OCI-LY7 (cell line): ENCODE data around the gene FLRT1. TPM values are rescaled to one million over a fixed set of nuclear protein-coding genes. Genes with fewer than 3 reads are reported as not detected.

Experiments
- BruUV-seq: library from RNA; stranded (reverse); fragments of 400-500 nt; replicated peaks from 2 replicates; lab custom pipeline; 2021; lab: Mats Ljungman, UMichigan
- CTCF ChIA-PET: fragments of 300-600 bp; sonication (Branson Sonifier 250); formaldehyde crosslinking; loops from one replicate; lab custom pipeline; 2022; ENCODE audit warnings: antibody characterized with exemption; ENCODE audit not compliant: unreplicated experiment; lab: Charles Lee
- POLR2A ChIA-PET: fragments of 300-600 bp; sonication (Branson Sonifier 250); formaldehyde crosslinking; loops from one replicate; lab custom pipeline; 2022; ENCODE audit warnings: antibody characterized with exemption; lab: Charles Lee
- DNase-seq: peaks from one replicate; pipeline ENCODE4 v3.0.0-alpha.2; 2015; ENCODE audit warnings: low spot score
- H2AFZ ChIP-seq: fragments of 200-600 bp; sonication (generic), shearing (Covaris generic); 2 replicates; pipeline ENCODE4 v1.6.1; 2014; ENCODE audit warnings: mild to moderate bottlenecking, antibody characterized with exemption, low read length, moderate library complexity
- H3K27ac ChIP-seq: fragments of 200-600 bp; sonication (generic); 2 replicates; pipeline ENCODE4 v1.5.1; 2014; ENCODE audit warnings: mixed run types, low read depth, mild to moderate bottlenecking, moderate library complexity, low read length, inconsistent platforms; ENCODE audit not compliant: poor library complexity, severe bottlenecking
- H3K36me3 ChIP-seq: fragments of 200-600 bp; sonication (generic); 2 replicates; pipeline ENCODE4 v1.6.1; 2014; ENCODE audit warnings: mild to moderate bottlenecking, antibody characterized with exemption, low read length, moderate library complexity, mixed read lengths; ENCODE audit not compliant: insufficient read depth
- H3K4me1 ChIP-seq: fragments of 200-600 bp; sonication (generic); 2 replicates; pipeline ENCODE4 v1.5.1; 2014; ENCODE audit warnings: mild to moderate bottlenecking, low read length; ENCODE audit not compliant: insufficient read depth, poor library complexity, severe bottlenecking
- H3K4me2 ChIP-seq: fragments of 200-600 bp; sonication (generic); 2 replicates; pipeline ENCODE4 v1.6.1; 2014; ENCODE audit warnings: mild to moderate bottlenecking, low read length
- H3K4me3 ChIP-seq: fragments of 200-600 bp; sonication (generic); 2 replicates; pipeline ENCODE4 v1.5.1; 2014; ENCODE audit warnings: mild to moderate bottlenecking, low read depth, low read length; ENCODE audit not compliant: poor library complexity, severe bottlenecking
- H3K79me2 ChIP-seq: fragments of 200-600 bp; sonication (generic); 2 replicates; pipeline ENCODE4 v1.6.1; 2016; ENCODE audit warnings: low read depth, mild to moderate bottlenecking, low read length, moderate library complexity, mixed read lengths; ENCODE audit not compliant: insufficient read depth
- H3K9me2 ChIP-seq: fragments of 200-600 bp; sonication (generic); 2 replicates; pipeline ENCODE4 v1.6.1; 2016; ENCODE audit warnings: mild to moderate bottlenecking, low read length, mixed read lengths; ENCODE audit not compliant: insufficient read depth
- H3K9me3 ChIP-seq: fragments of 200-600 bp; sonication (generic); 2 replicates; pipeline ENCODE4 v1.6.1; 2014; ENCODE audit warnings: mild to moderate bottlenecking, mixed run types, low read length, mixed read lengths
- H4K20me1 ChIP-seq: fragments of 200-600 bp; sonication (generic); 2 replicates; pipeline ENCODE4 v1.6.1; 2014; ENCODE audit warnings: mild to moderate bottlenecking, antibody characterized with exemption, low read length, moderate library complexity, mixed read lengths; ENCODE audit not compliant: insufficient read depth
- EZH2phosphoT487 ChIP-seq: fragments of 200-600 bp; sonication (generic); IDR thresholded peaks from 2 replicates; pipeline ENCODE4 v1.6.1; 2018; ENCODE audit warnings: low read depth, borderline replicate concordance, mild to moderate bottlenecking, mixed run types, antibody characterized with exemption, low read length, moderate library complexity, mixed read lengths
- intact Hi-C: fragments of 100-400 bp; cut with micrococcal nuclease; formaldehyde crosslinking; loops from one replicate; pipeline ENCODE4 v1.10.0; 2022; ENCODE audit not compliant: unreplicated experiment
- total RNA-seq, 2 experiments: library from RNA; depleted of rRNA in 1 of 2; stranded (reverse); fragments of >200 nt in 1 of 2; shearing (Covaris generic) in 1 of 2; gene quantifications; 2 replicates each; pipeline ENCODE4 v1.2.3, GENCODE V29; 2014 to 2022
- TF ChIP-seq, protein P1 (sequence below): fragments of 200-600 bp; sonication (generic); conservative IDR thresholded peaks from 2 replicates; pipeline ENCODE4 v1.5.1; 2014; ENCODE audit warnings: mild to moderate bottlenecking, antibody characterized with exemption, low read length, moderate library complexity, mixed read lengths

FLRT1 gene
- total RNA-seq, 2 experiments from 2014 or later, result not detected

DNA sequence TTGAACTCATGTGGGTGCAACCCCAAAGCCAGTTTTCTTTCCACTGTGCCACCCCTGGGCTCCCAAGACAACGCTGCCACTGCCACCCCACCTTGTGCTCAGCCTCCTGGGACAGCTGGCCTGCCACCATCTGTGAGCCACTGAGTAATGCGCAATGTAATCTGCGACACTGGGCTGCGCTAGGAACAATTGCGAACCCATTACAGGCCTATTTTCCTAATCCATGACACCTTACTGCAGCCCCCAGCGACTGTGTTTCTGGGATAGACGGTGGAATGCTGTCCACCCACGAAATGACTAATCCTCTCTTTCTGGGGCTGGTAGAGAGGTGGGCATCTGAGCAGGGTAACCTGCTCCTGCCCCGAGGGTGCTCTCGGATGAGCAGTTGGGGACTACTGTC is 22.2 kb downstream of the FLRT1 start:
- no peak overlapping the region for H3K27ac ChIP-seq
- H3K79me2 ChIP-seq, result no peaks in the 10 kb centered on the region
- POLR2A ChIA-PET, result no interaction called here
- BruUV-seq, result no TSS peak
- H4K20me1 ChIP-seq, result no peaks in the 10 kb centered on the region
- no peak for DNase-seq
- H3K4me3 ChIP-seq, result no peak overlapping the region
- no peak for TF ChIP-seq EZH2phosphoT487
- TF ChIP-seq, protein P1, sequence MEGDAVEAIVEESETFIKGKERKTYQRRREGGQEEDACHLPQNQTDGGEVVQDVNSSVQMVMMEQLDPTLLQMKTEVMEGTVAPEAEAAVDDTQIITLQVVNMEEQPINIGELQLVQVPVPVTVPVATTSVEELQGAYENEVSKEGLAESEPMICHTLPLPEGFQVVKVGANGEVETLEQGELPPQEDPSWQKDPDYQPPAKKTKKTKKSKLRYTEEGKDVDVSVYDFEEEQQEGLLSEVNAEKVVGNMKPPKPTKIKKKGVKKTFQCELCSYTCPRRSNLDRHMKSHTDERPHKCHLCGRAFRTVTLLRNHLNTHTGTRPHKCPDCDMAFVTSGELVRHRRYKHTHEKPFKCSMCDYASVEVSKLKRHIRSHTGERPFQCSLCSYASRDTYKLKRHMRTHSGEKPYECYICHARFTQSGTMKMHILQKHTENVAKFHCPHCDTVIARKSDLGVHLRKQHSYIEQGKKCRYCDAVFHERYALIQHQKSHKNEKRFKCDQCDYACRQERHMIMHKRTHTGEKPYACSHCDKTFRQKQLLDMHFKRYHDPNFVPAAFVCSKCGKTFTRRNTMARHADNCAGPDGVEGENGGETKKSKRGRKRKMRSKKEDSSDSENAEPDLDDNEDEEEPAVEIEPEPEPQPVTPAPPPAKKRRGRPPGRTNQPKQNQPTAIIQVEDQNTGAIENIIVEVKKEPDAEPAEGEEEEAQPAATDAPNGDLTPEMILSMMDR, result no peak
- H2AFZ ChIP-seq, result no peak overlapping the region
- H3K36me3 ChIP-seq, result no peaks in the 10 kb centered on the region
- H3K9me2 ChIP-seq, result no peaks in the 10 kb centered on the region
- H3K9me3 ChIP-seq, result no peaks in the 10 kb centered on the region
- peaks cover 9% of the 10 kb centered on the region for H3K4me1 ChIP-seq
- CTCF ChIA-PET, result no interaction called here
- H3K4me2 ChIP-seq, result no peak overlapping the region
- intact Hi-C loops, result no loop called here

DNA sequence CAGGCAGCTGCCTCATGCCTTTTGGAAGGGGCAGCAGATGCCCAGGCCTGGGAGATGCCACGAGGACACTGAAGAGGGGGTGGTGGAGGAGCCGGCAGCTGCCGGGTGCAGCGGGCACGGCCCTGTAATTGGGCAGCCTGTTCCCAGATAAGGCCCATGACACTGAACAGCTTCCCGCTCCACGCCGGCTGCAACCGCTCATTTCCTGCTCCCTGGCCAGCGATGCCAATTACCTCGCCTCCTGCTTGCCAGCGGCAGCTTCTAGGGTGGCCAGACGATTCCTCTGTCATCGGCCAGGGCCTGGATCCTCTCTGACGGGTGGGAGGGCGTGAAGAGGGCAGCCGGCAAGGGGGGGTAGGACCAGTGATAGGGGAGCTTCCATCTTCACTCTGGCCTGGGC is 22.8 kb downstream of the FLRT1 start:
- BruUV-seq, result no TSS peak
- no peak for DNase-seq
- Histone ChIP-seq H3K4me3 (no peak overlapping the region), H3K9me2 (no peaks in the 10 kb centered on the region), H3K36me3 (no peaks in the 10 kb centered on the region), H3K9me3 (no peaks in the 10 kb centered on the region), H3K4me1 (peaks cover 9% of the 10 kb centered on the region), H3K27ac (no peak overlapping the region), H3K4me2 (no peak overlapping the region), H2AFZ (no peak overlapping the region), H3K79me2 (no peaks in the 10 kb centered on the region), H4K20me1 (no peaks in the 10 kb centered on the region)
- intact Hi-C loops, result no loop called here
- TF ChIP-seq EZH2phosphoT487, result no peak
- TF ChIP-seq, protein P1, result no peak
- CTCF ChIA-PET, result no interaction called here
- POLR2A ChIA-PET, result no interaction called here

- Histone ChIP-seq H3K9me2 (no peaks in the 10 kb centered on the region), H3K36me3 (no peaks in the 10 kb centered on the region), H3K27ac (no peak overlapping the region), H3K4me3 (no peak overlapping the region), H3K4me2 (no peak overlapping the region), H3K4me1 (peaks cover 9% of the 10 kb centered on the region), H3K79me2 (no peaks in the 10 kb centered on the region), H3K9me3 (no peaks in the 10 kb centered on the region), H2AFZ (no peak overlapping the region), H4K20me1 (no peaks in the 10 kb centered on the region)
- no TSS peak for BruUV-seq
- intact Hi-C loops, result no loop called here
- TF ChIP-seq, protein P1, result no peak
- no peak for DNase-seq
- ChIA-PET CTCF (no interaction called here), POLR2A (no interaction called here)
These were observed 23.8 kb downstream of the FLRT1 start for GRCh38 chr11:64059339-64060140.
